HepG2 (cell line): ENCODE measurements around the gene PIEZO1. TPM values are rescaled to one million over a fixed set of nuclear protein-coding genes. Genes with fewer than 3 reads are reported as not detected.

ENCODE experiments used
- microRNA-seq: library from miRNA; unstranded; fragments of <30 nt; microRNA quantifications from one replicate; pipeline ENCODE4, GENCODE V29; 2020
- polyA plus RNA-seq, 8 experiments: library from polyadenylated mRNA; depleted of rRNA in 3 of 8; stranded (reverse) in 7 of 8; unstranded in 1 of 8; fragments of >200 nt; fragmentation: Illumina TruSeq in 4 of 8; extraction: Trizol in 4 of 8; gene quantifications; 2 replicates each; pipeline versions ENCODE4 v1.2.1 to v1.2.3, GENCODE V29; 2011 to 2016; ENCODE audit warnings: low read depth in 4 of 8, missing spikeins in 1 of 8, mixed read lengths in 1 of 8; ENCODE audit not compliant: insufficient read depth in 1 of 8
- total RNA-seq, 5 experiments: library from RNA; depleted of rRNA; stranded (reverse); fragments of >200 nt; fragmentation: Illumina TruSeq; extraction: Trizol; gene quantifications; 2 replicates each; pipeline ENCODE4 v1.2.3, GENCODE V29; 2016; ENCODE audit warnings: low read depth in 1 of 5

PIEZO1 gene
- total and polyA plus RNA-seq, 2 of the 13 experiments (the other 11 are each of a cell fraction or from before 2014, with no cell fraction given) = 67.9 to 85.0 TPM

Small RNA genes within 50 kb of the gene (microRNA-seq; reads per million reads assigned to microRNA genes)
- not detected for gene MIR4722

Other genes starting within 250 kb of the PIEZO1 start
- gene ZC3H18, start 214.8 kb downstream of the PIEZO1 start, total RNA-seq (2016; rRNA removed; fragmentation: Illumina TruSeq; extraction: Trizol) = 19.7 and 27.4 TPM in 2 replicates
- 11.2 and 12.7 TPM in 2 replicates for gene ZC3H18, start 214.8 kb downstream of the PIEZO1 start, polyA plus RNA-seq (2011; rRNA removed)
- gene IL17C, start 146.6 kb downstream of the PIEZO1 start, total RNA-seq (2016; rRNA removed; fragmentation: Illumina TruSeq; extraction: Trizol) = not detected in 2 replicates
- gene IL17C, start 146.6 kb downstream of the PIEZO1 start, polyA plus RNA-seq (2011; rRNA removed) = not detected in 2 replicates
- 84.2 and 250 TPM in 2 replicates for gene CYBA, start 134.2 kb downstream of the PIEZO1 start, total RNA-seq (2016; rRNA removed; fragmentation: Illumina TruSeq; extraction: Trizol)
- 196 and 258 TPM in 2 replicates for gene CYBA, start 134.2 kb downstream of the PIEZO1 start, polyA plus RNA-seq (2011; rRNA removed)
- gene MVD, start 122.1 kb downstream of the PIEZO1 start, total RNA-seq (2016; rRNA removed; fragmentation: Illumina TruSeq; extraction: Trizol) = 128 and 187 TPM in 2 replicates
- 28.1 and 68.9 TPM in 2 replicates for gene MVD, start 122.1 kb downstream of the PIEZO1 start, polyA plus RNA-seq (2011; rRNA removed)
- 0.09 and 0.18 TPM in 2 replicates for gene SNAI3, start 98.7 kb downstream of the PIEZO1 start, total RNA-seq (2016; rRNA removed; fragmentation: Illumina TruSeq; extraction: Trizol)
- gene SNAI3, start 98.7 kb downstream of the PIEZO1 start, polyA plus RNA-seq (2011; rRNA removed) = 0.18 and 0.40 TPM in 2 replicates
- 15.1 and 23.0 TPM in 2 replicates for gene RNF166, start 78.8 kb downstream of the PIEZO1 start, total RNA-seq (2016; rRNA removed; fragmentation: Illumina TruSeq; extraction: Trizol)
- 21.4 and 26.2 TPM in 2 replicates for gene RNF166, start 78.8 kb downstream of the PIEZO1 start, polyA plus RNA-seq (2011; rRNA removed)
- gene CTU2, start 78.7 kb downstream of the PIEZO1 start, total RNA-seq (2016; rRNA removed; fragmentation: Illumina TruSeq; extraction: Trizol) = 21.9 TPM in 2 replicates
- gene CTU2, start 78.7 kb downstream of the PIEZO1 start, polyA plus RNA-seq (2011; rRNA removed) = 13.3 and 18.5 TPM in 2 replicates
- 16.5 and 23.1 TPM in 2 replicates for gene CDT1, start 18.6 kb upstream of the PIEZO1 start, total RNA-seq (2016; rRNA removed; fragmentation: Illumina TruSeq; extraction: Trizol)
- 17.9 and 23.8 TPM in 2 replicates for gene CDT1, start 18.6 kb upstream of the PIEZO1 start, polyA plus RNA-seq (2011; rRNA removed)
- 242 and 274 TPM in 2 replicates for gene APRT, start 26.7 kb upstream of the PIEZO1 start, total RNA-seq (2016; rRNA removed; fragmentation: Illumina TruSeq; extraction: Trizol)
- 155 and 210 TPM in 2 replicates for gene APRT, start 26.7 kb upstream of the PIEZO1 start, polyA plus RNA-seq (2011; rRNA removed)
- 2.8 and 9.2 TPM in 2 replicates for gene GALNS, start 71.7 kb upstream of the PIEZO1 start, total RNA-seq (2016; rRNA removed; fragmentation: Illumina TruSeq; extraction: Trizol)
- gene GALNS, start 71.7 kb upstream of the PIEZO1 start, polyA plus RNA-seq (2011; rRNA removed) = 9.5 and 9.8 TPM in 2 replicates
- gene TRAPPC2L, start 71.9 kb upstream of the PIEZO1 start, total RNA-seq (2016; rRNA removed; fragmentation: Illumina TruSeq; extraction: Trizol) = 107 and 158 TPM in 2 replicates
- 94.9 and 96.3 TPM in 2 replicates for gene TRAPPC2L, start 71.9 kb upstream of the PIEZO1 start, polyA plus RNA-seq (2011; rRNA removed)
- gene PABPN1L, start 81.4 kb upstream of the PIEZO1 start, total RNA-seq (2016; rRNA removed; fragmentation: Illumina TruSeq; extraction: Trizol) = not detected in 2 replicates
- gene PABPN1L, start 81.4 kb upstream of the PIEZO1 start, polyA plus RNA-seq (2011; rRNA removed) = not detected in 2 replicates
- gene CBFA2T3, start 192.0 kb upstream of the PIEZO1 start, total RNA-seq (2016; rRNA removed; fragmentation: Illumina TruSeq; extraction: Trizol) = not detected in 2 replicates
- gene CBFA2T3, start 192.0 kb upstream of the PIEZO1 start, polyA plus RNA-seq (2011; rRNA removed) = 0.05 and 0.09 TPM in 2 replicates